ENCODE measurements around the gene PDE11A. TPM values are rescaled to one million over a fixed set of nuclear protein-coding genes. Genes with fewer than 3 reads are reported as not detected.

The PDE11A gene
- total RNA-seq, 2 experiments from 2014 or later, result not detected

DNA sequence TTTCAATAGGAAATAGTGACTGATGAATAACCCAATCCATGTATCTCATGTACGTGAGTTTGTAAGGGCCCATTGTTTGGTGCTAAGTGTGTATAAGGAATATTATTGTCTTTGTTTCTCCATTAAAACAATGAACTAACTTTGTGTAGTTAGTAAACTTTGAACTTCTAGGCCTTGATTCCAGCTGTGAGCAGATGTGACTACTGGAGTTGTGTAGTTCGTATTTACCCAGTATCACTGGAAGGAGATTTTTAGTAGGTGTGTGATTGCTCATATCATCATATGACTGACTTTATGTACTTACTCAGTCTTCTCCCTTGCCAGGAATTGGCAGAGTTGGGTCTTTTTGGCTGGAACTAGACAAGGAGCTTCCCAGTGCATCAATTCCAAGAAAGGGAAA lies 452.6 kb downstream of the PDE11A start:
- Mint-ChIP-seq H3K27me3 (peaks cover 3% of the 10 kb centered on the region), H3K36me3 (ENCODE audit: low read depth) (no peaks in the 10 kb centered on the region), H3K9me3 (no peaks in the 10 kb centered on the region), H3K27ac (no peak overlapping the region), H3K4me1 (peaks cover 10% of the 10 kb centered on the region), H3K4me3 (no peak overlapping the region)
- no peak for DNase-seq
- POLR2A ChIA-PET, result no interaction called here
- CTCF ChIA-PET, result no interaction called here

DNA sequence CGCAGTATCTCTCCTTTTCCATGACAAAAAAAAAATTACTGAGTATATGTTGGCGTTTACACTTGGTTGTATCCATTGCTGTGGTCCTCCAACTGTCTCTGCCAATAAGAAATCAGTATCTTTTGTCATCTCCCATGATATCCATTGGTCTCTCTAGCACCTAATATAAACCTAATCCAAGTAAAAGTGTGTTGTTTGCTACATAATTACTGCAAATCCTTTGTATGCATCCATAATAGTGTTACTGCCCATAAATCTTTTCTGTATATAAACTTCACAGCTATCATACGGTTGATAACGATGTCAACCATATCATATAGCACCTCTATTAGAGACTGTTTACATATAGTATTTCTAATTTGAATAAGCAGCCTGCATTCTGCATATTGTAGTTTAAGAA lies 453.1 kb downstream of the PDE11A start:
- H3K4me1 Mint-ChIP-seq, result peaks cover 10% of the 10 kb centered on the region
- ChIA-PET POLR2A (no interaction called here), CTCF (no interaction called here)
- peaks cover 3% of the 10 kb centered on the region for H3K27me3 Mint-ChIP-seq
- H3K9me3 Mint-ChIP-seq, result no peaks in the 10 kb centered on the region
- DNase-seq, result no peak
- H3K27ac Mint-ChIP-seq, result peak overlapping the region; percentile 28
- H3K4me3 Mint-ChIP-seq, result peak overlapping the region; percentile 89
- H3K36me3 Mint-ChIP-seq (ENCODE audit: low read depth), result no peaks in the 10 kb centered on the region

DNA sequence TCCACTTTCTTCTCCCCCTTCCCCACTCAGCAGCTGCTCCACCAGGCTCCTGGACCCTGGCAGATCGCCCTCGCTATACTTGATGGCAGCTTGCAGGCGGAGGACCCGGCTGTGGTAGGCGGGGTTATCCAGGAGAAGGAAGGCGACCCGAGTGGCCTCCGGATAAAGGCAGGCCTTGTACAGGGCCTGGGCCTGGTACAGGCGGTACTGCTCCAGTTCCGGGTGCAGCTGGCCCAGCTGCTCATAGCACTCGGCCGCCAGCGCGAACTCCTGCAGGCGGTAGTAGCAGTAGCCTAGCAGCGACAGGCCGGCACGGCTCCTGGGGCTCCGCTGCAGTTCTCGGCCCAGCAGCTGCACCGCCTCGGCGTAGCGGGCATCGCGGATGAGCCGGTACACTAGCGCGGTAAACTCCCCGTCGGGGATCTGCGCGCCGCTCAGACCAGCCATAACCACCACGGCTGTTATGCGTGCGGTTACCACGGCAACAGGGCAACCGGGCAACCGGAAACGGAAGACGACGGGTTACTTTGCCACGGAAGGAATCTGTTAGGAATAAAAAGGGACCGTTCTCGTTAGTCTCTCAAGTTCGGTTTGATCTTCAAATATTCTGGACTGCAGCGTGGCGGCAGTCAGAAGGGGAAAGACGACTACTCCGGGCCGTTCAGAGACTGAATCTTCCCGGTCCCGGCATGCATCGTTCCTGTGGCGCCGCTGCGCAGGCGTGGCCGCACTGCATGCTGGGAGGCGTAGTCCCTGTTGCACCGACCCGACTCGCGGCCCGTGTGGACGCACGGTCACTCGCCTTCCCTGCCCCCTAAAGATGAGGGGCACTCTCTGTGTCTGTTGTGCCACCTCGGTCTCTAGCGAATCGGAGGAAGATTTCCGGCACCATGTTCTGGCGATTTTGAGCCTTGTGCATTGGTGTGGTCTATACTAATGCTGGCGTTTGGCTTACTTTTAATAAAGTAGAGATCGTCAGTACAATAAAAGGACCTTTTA lies 454.0 kb downstream of the PDE11A start:
- Mint-ChIP-seq H3K4me1 (peaks cover 10% of the 10 kb centered on the region), H3K27ac (peak overlapping the region; percentile 97), H3K9me3 (no peaks in the 10 kb centered on the region), H3K27me3 (no peaks in the 10 kb centered on the region), H3K36me3 (ENCODE audit: low read depth) (no peaks in the 10 kb centered on the region), H3K4me3 (peak overlapping the region; percentile 89)
- ChIA-PET CTCF (interaction anchor here (0.7 kb wide), 1 partner anchor 72 kb away, joined by 5 read pairs; no protein-coding TSS in a partner anchor), POLR2A (no interaction called here)
- peak; percentile 95 for DNase-seq

DNA sequence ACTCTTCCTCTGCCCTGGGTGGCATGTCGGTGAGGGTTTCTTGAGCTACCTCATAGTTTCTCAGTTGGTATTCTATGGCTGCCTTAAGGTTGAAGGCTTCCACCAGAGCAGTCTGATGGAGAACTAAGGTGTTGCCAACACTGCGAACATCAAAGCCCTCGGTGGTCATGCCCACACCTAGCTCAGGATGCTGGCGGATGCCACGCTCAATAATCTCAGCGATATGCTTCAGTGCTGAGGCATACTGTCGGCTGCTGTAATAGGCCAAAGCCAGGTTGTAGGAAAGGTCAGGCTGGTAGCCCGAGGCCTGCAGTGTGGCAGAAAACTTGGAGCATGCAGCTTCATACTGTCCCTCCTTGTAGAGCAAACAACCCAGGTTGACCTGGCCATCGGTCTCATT lies 454.7 kb downstream of the PDE11A start:
- H3K4me1 Mint-ChIP-seq, result peaks cover 10% of the 10 kb centered on the region
- peak overlapping the region; percentile 97 for H3K27ac Mint-ChIP-seq
- ChIA-PET POLR2A (no interaction called here), CTCF (interaction anchor here (0.7 kb wide), 1 partner anchor 71 kb away, joined by 5 read pairs; no protein-coding TSS in a partner anchor)
- H3K4me3 Mint-ChIP-seq, result peak overlapping the region; percentile 89
- H3K36me3 Mint-ChIP-seq (ENCODE audit: low read depth), result no peaks in the 10 kb centered on the region
- no peak for DNase-seq
- H3K27me3 Mint-ChIP-seq, result no peaks in the 10 kb centered on the region
- H3K9me3 Mint-ChIP-seq, result no peaks in the 10 kb centered on the region

DNA sequence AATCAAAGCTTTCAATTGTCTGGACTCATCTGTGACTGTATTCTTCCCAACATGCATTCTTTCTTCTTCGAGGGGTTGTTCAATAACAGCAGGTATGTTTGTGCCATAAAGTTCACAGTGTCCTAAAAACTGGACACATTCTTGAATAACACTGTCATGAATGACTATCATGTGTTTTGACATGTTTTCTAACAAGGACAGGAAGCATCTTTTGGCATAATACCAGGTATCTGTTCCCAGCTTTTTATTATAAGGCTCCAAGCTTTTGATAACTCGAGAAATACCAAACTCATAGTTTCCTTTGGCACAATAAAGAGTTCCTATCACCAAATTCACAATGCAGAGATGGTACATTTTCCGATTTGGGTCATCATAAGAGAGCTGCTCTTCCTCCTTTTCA lies 455.8 kb downstream of the PDE11A start:
- Mint-ChIP-seq H3K4me3 (no peak overlapping the region), H3K27me3 (peaks cover 1% of the 10 kb centered on the region), H3K36me3 (ENCODE audit: low read depth) (no peaks in the 10 kb centered on the region), H3K4me1 (peaks cover 10% of the 10 kb centered on the region), H3K9me3 (no peaks in the 10 kb centered on the region), H3K27ac (no peak overlapping the region)
- ChIA-PET CTCF (interaction anchor here (1.1 kb wide), 1 partner anchor 13 kb away, joined by 3 read pairs; no protein-coding TSS in a partner anchor), POLR2A (no interaction called here)
- no peak for DNase-seq

DNA sequence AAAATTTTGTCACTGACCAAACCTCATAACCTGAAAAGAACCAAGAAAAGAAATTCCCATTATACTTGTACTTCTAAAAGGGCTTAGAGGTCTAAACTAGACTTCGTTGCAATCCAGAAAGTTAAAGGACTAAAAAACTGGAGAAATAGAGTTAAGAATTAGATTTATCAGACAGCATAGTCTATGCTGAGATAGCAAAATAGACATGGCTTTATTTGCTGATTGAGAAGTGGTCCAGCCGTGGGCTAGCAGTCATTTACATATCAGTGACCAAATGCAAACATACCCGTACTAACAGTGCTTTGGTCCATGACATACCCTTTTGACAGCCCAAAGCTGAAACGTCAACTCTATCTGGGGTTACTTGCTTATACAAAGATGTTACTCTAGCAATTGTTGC lies 456.5 kb downstream of the PDE11A start:
- peaks cover 10% of the 10 kb centered on the region for H3K4me1 Mint-ChIP-seq
- DNase-seq, result no peak
- peaks cover 1% of the 10 kb centered on the region for H3K27me3 Mint-ChIP-seq
- H3K27ac Mint-ChIP-seq, result no peak overlapping the region
- POLR2A ChIA-PET, result no interaction called here
- no peaks in the 10 kb centered on the region for H3K9me3 Mint-ChIP-seq
- no peak overlapping the region for H3K4me3 Mint-ChIP-seq
- no peaks in the 10 kb centered on the region for H3K36me3 Mint-ChIP-seq (ENCODE audit: low read depth)
- CTCF ChIA-PET, result interaction anchor here (1.1 kb wide), 1 partner anchor 12 kb away, joined by 3 read pairs; no protein-coding TSS in a partner anchor

DNA sequence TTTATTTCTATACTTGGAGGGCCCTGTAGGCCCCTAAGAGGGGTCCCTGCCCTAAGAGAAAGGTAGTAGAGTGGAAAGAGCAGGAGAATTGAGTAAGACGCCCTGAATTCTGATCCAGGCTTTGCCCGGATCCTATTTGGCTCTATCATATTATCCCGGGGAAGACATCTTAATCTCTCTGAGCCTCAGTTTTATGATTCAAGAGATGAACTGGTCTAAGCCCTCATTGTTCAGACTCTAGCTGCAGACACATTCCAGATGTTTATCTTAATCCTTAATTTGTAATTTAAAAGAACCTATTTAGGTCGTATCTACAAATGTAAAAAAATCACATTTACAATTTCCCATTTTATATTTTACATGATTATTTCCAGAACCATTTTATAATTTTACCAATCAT lies 459.9 kb downstream of the PDE11A start:
- CTCF ChIA-PET, result interaction anchor here (0.5 kb wide), 1 partner anchor 124 kb away, joined by 4 read pairs; no protein-coding TSS in a partner anchor
- peaks cover 1% of the 10 kb centered on the region for H3K27me3 Mint-ChIP-seq
- no peak overlapping the region for H3K4me3 Mint-ChIP-seq
- POLR2A ChIA-PET, result no interaction called here
- H3K4me1 Mint-ChIP-seq, result no peaks in the 10 kb centered on the region
- no peak for DNase-seq
- H3K27ac Mint-ChIP-seq, result no peak overlapping the region
- H3K36me3 Mint-ChIP-seq (ENCODE audit: low read depth), result no peaks in the 10 kb centered on the region
- peaks cover 2% of the 10 kb centered on the region for H3K9me3 Mint-ChIP-seq

DNA sequence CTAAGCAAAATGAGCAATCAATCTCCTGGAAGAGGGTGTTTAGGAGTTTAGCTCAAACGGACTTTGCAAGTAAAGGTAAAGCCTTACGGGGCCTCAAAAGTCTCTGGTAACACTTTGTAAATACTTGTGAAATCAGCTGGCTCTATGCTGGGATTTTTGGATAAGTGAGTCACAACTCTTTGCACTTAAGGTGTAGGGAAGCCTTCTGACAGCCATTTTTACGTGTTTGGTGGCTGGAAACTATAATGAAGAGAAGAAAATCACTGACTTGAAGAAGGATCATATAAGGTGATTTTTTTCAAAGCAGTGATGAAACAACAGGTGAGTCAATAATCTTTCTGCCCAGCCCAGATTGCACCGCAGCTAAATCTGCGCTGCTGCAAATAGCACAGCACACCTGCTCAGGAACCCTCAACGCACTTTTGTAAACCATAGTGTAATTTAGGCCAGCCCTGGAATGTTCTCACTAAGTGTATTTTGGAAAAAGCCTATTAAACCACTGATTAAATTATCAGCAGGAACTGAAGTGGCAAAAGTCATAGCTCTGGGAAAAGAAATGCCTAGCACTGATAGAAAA lies 461.2 kb downstream of the PDE11A start:
- Mint-ChIP-seq H3K27ac (no peak overlapping the region), H3K27me3 (peaks cover 1% of the 10 kb centered on the region), H3K4me3 (no peak overlapping the region), H3K36me3 (ENCODE audit: low read depth) (no peaks in the 10 kb centered on the region), H3K4me1 (no peaks in the 10 kb centered on the region), H3K9me3 (peaks cover 2% of the 10 kb centered on the region)
- POLR2A ChIA-PET, result no interaction called here
- CTCF ChIA-PET, result no interaction called here
- no peak for DNase-seq

DNA sequence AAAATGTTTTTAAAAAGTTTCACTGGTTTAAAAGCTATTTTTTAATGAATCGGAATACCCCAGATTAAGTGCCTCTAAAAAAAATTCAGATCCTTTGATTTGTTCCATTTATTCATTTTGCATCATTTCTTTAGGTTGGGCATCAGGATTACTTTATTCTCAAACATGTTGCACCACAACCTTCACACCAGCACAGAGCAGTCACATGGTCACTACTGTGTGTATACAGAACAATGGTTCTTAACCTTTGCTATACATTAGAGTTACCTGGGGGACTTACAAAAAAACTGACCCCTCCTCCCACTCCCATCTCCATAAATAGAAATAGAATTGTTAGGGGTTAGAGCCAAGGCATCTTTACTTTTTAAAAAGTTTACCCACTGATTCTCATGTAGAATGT lies 461.8 kb downstream of the PDE11A start:
- ChIA-PET POLR2A (no interaction called here), CTCF (no interaction called here)
- peaks cover 1% of the 10 kb centered on the region for H3K27me3 Mint-ChIP-seq
- DNase-seq, result no peak
- H3K4me3 Mint-ChIP-seq, result no peak overlapping the region
- no peaks in the 10 kb centered on the region for H3K4me1 Mint-ChIP-seq
- H3K36me3 Mint-ChIP-seq (ENCODE audit: low read depth), result no peaks in the 10 kb centered on the region
- H3K9me3 Mint-ChIP-seq, result peaks cover 2% of the 10 kb centered on the region
- H3K27ac Mint-ChIP-seq, result no peak overlapping the region

DNA sequence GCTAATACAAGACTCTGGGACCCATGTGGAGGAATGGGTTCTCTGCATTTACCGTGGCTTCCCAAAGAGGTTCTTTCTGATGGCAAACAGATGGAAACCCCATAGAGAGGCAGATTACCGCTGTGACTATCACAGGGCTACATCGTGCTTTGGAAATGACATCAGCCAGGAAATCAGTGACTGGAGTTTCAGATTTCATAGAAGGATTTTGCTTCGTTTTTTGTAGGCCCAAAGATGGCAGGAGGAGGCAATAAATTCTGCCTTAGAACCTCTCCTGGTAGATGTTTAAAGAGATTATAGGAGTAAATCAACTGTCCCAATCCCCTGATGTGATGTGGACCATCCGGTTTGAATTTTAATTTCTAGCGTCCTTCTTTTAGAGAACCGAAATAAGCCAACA lies 465.9 kb downstream of the PDE11A start:
- Mint-ChIP-seq H3K27me3 (no peaks in the 10 kb centered on the region), H3K36me3 (ENCODE audit: low read depth) (no peaks in the 10 kb centered on the region), H3K4me1 (no peaks in the 10 kb centered on the region), H3K4me3 (no peak overlapping the region), H3K9me3 (peaks cover 2% of the 10 kb centered on the region), H3K27ac (no peak overlapping the region)
- CTCF ChIA-PET, result no interaction called here
- POLR2A ChIA-PET, result no interaction called here
- DNase-seq, result no peak

DNA sequence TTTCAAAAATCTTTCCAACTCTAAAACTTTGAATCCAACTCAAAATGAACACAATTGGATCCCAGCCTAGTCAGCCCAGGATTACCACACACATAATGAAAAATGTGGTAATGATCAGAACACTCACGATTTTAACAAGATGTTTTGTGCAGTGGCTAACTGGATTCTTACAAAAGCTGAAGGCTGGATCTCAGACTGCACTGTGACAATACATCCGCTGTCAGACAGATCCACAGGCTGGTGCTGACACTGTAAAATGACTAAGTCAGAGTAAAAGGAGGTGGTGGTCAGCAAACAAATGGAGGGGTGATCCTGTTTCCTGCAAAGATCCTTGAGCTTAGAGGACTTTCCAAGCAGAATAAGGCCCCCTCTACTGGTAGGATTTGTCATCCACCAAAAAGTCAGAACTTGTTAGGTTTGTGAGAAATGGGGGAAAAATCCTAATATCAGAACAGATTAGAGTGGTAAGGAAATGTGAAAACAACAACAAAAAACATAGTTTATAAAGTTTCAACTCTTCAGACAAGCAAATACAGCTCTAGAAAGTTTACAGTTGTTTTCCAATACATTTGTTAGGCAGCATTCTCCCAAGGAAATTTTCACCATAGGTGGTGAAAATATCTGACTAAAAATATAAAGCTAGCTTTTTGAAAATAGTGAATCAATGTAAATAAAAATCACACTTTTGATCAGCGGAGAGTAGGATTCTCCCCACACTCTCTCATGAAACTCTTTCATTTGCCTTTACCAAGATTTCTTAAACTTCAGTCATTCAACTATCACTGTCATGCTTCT lies 468.1 kb downstream of the PDE11A start:
- H3K27me3 Mint-ChIP-seq, result no peaks in the 10 kb centered on the region
- H3K9me3 Mint-ChIP-seq, result peaks cover 2% of the 10 kb centered on the region
- no peak overlapping the region for H3K27ac Mint-ChIP-seq
- CTCF ChIA-PET, result interaction anchor here (0.7 to 1.8 kb wide), 8 partner anchors 10 to 440 kb away, joined by 3 to 5 read pairs (median 3); no protein-coding TSS in a partner anchor
- no peaks in the 10 kb centered on the region for H3K36me3 Mint-ChIP-seq (ENCODE audit: low read depth)
- peaks cover 1% of the 10 kb centered on the region for H3K4me1 Mint-ChIP-seq
- POLR2A ChIA-PET, result interaction anchor here (0.5 kb wide), 1 partner anchor 341 kb away, joined by 4 read pairs; no protein-coding TSS in a partner anchor
- no peak for DNase-seq
- H3K4me3 Mint-ChIP-seq, result no peak overlapping the region

DNA sequence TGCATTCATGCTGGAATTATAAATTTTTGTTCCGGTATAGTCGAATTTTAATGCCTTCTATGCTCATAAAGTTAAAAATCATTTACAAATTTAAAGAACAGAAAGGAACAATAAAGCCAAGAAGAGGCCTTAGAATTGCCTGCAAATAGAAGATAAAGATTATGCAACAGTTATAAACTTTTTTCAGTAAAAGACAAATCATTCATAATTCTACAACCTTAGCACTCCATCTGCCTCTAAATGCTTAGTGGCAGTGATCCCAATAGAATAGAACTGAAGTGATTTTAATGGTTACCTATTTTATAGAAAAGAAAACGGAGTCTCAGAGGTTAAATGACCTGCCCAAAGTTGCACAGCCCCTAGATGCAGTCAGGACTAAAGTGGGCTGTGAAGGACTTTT lies 468.8 kb downstream of the PDE11A start:
- H3K4me3 Mint-ChIP-seq, result no peak overlapping the region

More for the DNA sequence above, 468.8 kb downstream of the PDE11A start:
- POLR2A ChIA-PET, result interaction anchor here (0.5 kb wide), 1 partner anchor 341 kb away, joined by 4 read pairs; no protein-coding TSS in a partner anchor
- Mint-ChIP-seq H3K36me3 (ENCODE audit: low read depth) (no peaks in the 10 kb centered on the region), H3K27ac (no peak overlapping the region), H3K4me1 (peaks cover 3% of the 10 kb centered on the region), H3K27me3 (no peaks in the 10 kb centered on the region), H3K9me3 (peaks cover 2% of the 10 kb centered on the region)
- CTCF ChIA-PET, result interaction anchor here (0.7 to 1.8 kb wide), 7 partner anchors 11 to 439 kb away, joined by 3 to 5 read pairs (median 3); no protein-coding TSS in a partner anchor
- no peak for DNase-seq

Data from activated CD4-positive, alpha-beta T cell treated with anti-CD3 and anti-CD28 coated beads, Interleukin-2, amount 10 ng/mL, durations not matched to agents 7 days and 5 days (primary cell).